SU-DHL-6 (cell line): ENCODE results near the gene SLC1A1.

Experiments used
- H2AFZ ChIP-seq: fragments of 200-600 bp; sonication (generic); 2 replicates; pipeline ENCODE4 v1.6.1; 2014; ENCODE audit warnings: low read depth, mild to moderate bottlenecking, moderate library complexity, mixed read lengths, antibody characterized with exemption, low read length; ENCODE audit not compliant: severe bottlenecking
- H3F3A ChIP-seq: fragments of 200-600 bp; shearing (Covaris generic); 2 replicates; pipeline ENCODE4 v1.6.0; 2016; ENCODE audit warnings: antibody characterized with exemption, mild to moderate bottlenecking; ENCODE audit not compliant: insufficient read depth
- H3K27ac ChIP-seq: fragments of 200-600 bp; sonication (generic); 2 replicates; pipeline ENCODE4 v1.5.1; 2016; ENCODE audit warnings: low read depth, mild to moderate bottlenecking, low read length, moderate library complexity, mixed read lengths
- H3K27me3 ChIP-seq: fragments of 200-600 bp; sonication (generic), shearing (Covaris generic); 2 replicates; pipeline ENCODE4 v1.6.0; 2014; ENCODE audit warnings: mild to moderate bottlenecking, low read length
- H3K36me3 ChIP-seq: fragments of 200-600 bp; sonication (generic); 2 replicates; pipeline ENCODE4 v1.6.1; 2014; ENCODE audit warnings: mild to moderate bottlenecking, low read length, mixed read lengths
- H3K4me2 ChIP-seq: fragments of 300-600, 200-600 bp; shearing (Covaris generic), sonication (generic); 2 replicates; pipeline ENCODE4 v1.6.0; 2014; ENCODE audit warnings: low read length, low read depth, mild to moderate bottlenecking; ENCODE audit not compliant: poor library complexity, severe bottlenecking
- H3K4me3 ChIP-seq: fragments of 200-600 bp; sonication (generic); 2 replicates; pipeline ENCODE4 v1.5.1; 2014; ENCODE audit warnings: antibody characterized with exemption, low read length, mild to moderate bottlenecking, mixed read lengths; ENCODE audit not compliant: insufficient read depth, poor library complexity, severe bottlenecking
- H3K79me2 ChIP-seq: fragments of 200-600 bp; sonication (generic); 2 replicates; pipeline ENCODE4 v1.6.1; 2014; ENCODE audit warnings: mild to moderate bottlenecking, low read length, moderate library complexity; ENCODE audit not compliant: insufficient read depth
- H3K9ac ChIP-seq: fragments of 200-600 bp; sonication (generic); 2 replicates; pipeline ENCODE4 v1.7.0; 2014; ENCODE audit warnings: mild to moderate bottlenecking, low read length
- H3K9me2 ChIP-seq: fragments of 200-600 bp; sonication (generic); replicated peaks from 2 replicates; pipeline ENCODE4 v1.6.1; 2014; ENCODE audit warnings: low read length; ENCODE audit not compliant: insufficient read depth
- H3K9me3 ChIP-seq: fragments of 200-600 bp; sonication (generic); 2 replicates; pipeline ENCODE4 v1.6.1; 2014; ENCODE audit warnings: low read length, mixed read lengths; ENCODE audit not compliant: insufficient read depth
- H4K20me1 ChIP-seq: fragments of 200-600 bp; sonication (generic); 2 replicates; pipeline ENCODE4 v1.6.1; 2014; ENCODE audit warnings: low read depth, mild to moderate bottlenecking, antibody characterized with exemption, low read length, moderate library complexity, mixed read lengths
- EZH2phosphoT487 ChIP-seq: fragments of 200-600 bp; sonication (generic), shearing (Covaris generic); conservative IDR thresholded peaks from 2 replicates; pipeline ENCODE4 v1.6.1; 2018; ENCODE audit warnings: mild to moderate bottlenecking, antibody characterized with exemption, low read length, moderate library complexity, mixed read lengths
- TF ChIP-seq, protein P1 (sequence below): fragments of 200-600 bp; sonication (generic); IDR thresholded peaks from one replicate; pipeline ENCODE4 v1.5.1; 2017; ENCODE audit warnings: antibody characterized with exemption, mild to moderate bottlenecking, low read length, moderate library complexity; ENCODE audit not compliant: insufficient read depth, poor library complexity, severe bottlenecking

SLC1A1 gene

DNA sequence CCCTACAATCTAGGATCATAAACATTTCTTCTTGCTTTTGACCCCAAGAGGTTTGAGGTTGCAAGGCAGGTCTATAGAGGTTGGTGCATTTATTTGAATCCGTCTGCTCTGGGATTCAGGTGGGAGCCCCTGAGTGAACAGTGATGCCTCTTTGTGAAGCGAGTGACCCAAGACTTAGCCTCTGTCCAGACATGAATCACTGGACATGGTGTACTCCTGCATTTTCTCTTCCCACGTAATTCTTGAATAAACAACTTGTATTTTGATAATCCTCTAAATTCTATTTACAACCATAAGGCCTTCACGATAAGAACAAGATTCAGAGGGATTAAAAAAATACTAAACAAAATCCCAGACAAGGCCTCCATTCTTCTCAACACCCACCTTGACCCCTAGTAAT is 104.3 kb downstream of the SLC1A1 start:
- Histone ChIP-seq H4K20me1 (no peaks in the 10 kb centered on the region), H3K4me3 (no peak overlapping the region), H3K9me2 (no peaks in the 10 kb centered on the region), H3K4me2 (no peak overlapping the region), H3K27ac (no peak overlapping the region), H2AFZ (no peak overlapping the region), H3K36me3 (no peaks in the 10 kb centered on the region), H3K79me2 (no peaks in the 10 kb centered on the region), H3K9me3 (no peaks in the 10 kb centered on the region), H3F3A (no peaks in the 10 kb centered on the region), H3K9ac (no peak overlapping the region), H3K27me3 (no peaks in the 10 kb centered on the region)
- no peak for TF ChIP-seq EZH2phosphoT487
- TF ChIP-seq, protein P1, sequence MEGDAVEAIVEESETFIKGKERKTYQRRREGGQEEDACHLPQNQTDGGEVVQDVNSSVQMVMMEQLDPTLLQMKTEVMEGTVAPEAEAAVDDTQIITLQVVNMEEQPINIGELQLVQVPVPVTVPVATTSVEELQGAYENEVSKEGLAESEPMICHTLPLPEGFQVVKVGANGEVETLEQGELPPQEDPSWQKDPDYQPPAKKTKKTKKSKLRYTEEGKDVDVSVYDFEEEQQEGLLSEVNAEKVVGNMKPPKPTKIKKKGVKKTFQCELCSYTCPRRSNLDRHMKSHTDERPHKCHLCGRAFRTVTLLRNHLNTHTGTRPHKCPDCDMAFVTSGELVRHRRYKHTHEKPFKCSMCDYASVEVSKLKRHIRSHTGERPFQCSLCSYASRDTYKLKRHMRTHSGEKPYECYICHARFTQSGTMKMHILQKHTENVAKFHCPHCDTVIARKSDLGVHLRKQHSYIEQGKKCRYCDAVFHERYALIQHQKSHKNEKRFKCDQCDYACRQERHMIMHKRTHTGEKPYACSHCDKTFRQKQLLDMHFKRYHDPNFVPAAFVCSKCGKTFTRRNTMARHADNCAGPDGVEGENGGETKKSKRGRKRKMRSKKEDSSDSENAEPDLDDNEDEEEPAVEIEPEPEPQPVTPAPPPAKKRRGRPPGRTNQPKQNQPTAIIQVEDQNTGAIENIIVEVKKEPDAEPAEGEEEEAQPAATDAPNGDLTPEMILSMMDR, result no peak

DNA sequence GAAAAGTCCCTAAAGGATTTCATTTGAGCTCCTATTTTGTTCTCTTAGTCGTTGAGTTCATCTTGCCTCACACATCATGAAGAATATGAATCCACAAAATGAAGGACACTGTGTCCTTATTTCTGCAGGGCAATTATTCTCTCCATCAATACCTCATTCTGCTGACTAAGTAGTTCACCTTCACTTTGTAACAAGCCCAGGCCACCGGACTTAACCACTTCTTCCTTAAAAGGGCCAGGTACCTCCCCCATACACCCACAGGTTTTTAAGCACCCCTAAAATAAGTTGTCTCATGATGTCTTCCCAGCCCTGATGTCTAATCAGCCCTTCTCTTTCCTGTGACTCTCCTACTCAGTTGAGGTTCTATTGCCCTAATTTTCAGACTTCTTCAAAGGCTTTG is 104.7 kb downstream of the SLC1A1 start:
- H2AFZ ChIP-seq, result no peak overlapping the region
- H3K27ac ChIP-seq, result no peak overlapping the region
- H3K36me3 ChIP-seq, result no peaks in the 10 kb centered on the region
- H3K9me2 ChIP-seq, result no peaks in the 10 kb centered on the region
- H3K27me3 ChIP-seq, result no peaks in the 10 kb centered on the region
- H4K20me1 ChIP-seq, result no peaks in the 10 kb centered on the region
- no peaks in the 10 kb centered on the region for H3F3A ChIP-seq
- no peak overlapping the region for H3K4me3 ChIP-seq
- no peaks in the 10 kb centered on the region for H3K79me2 ChIP-seq
- H3K4me2 ChIP-seq, result no peak overlapping the region
- TF ChIP-seq EZH2phosphoT487, result no peak
- TF ChIP-seq, protein P1, result no peak
- H3K9ac ChIP-seq, result no peak overlapping the region
- no peaks in the 10 kb centered on the region for H3K9me3 ChIP-seq

DNA sequence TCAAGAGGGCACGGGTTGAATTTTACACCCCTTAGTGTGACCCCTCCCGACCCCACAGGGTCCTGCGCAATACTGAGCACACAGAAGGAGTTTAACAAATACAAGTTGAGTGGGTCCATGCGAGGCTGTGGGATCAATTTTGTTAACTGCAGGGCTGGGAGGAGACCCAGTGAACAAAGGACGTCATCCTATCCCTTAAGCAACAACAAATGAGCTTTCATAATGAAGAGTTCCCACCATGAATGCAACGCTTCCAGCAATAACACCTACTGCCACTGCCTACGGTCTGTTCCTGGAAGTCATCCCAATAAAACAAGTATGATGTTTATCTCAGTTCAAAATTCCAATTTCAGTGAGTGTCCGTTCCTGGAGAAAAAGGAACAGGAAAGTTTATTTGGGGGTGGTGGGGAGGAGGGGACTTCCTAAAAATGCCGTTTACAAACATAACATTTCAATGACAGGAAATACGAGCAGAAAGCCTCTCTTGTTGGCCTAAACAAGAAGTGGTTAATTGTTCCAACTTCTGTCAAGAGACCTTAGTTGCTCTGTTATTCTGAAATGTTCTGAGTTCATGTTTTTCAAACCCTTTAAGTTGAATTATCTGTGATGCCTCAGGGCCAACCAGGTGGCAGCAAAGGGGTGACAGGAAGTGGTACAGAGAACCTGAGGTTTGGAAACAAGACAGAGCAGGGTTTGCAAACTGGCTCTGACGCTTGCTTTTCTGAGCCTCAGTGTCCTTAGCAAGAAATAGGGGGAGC is 106.1 kb downstream of the SLC1A1 start:
- Histone ChIP-seq H3K27ac (no peak overlapping the region), H3K4me3 (no peak overlapping the region), H3K4me2 (no peak overlapping the region), H3K79me2 (no peaks in the 10 kb centered on the region), H3K9ac (no peak overlapping the region), H3K36me3 (no peaks in the 10 kb centered on the region), H3F3A (no peaks in the 10 kb centered on the region), H2AFZ (peak overlapping the region; percentile 65), H3K9me3 (no peaks in the 10 kb centered on the region), H3K27me3 (no peaks in the 10 kb centered on the region), H3K9me2 (no peaks in the 10 kb centered on the region), H4K20me1 (no peaks in the 10 kb centered on the region)
- TF ChIP-seq, protein P1, result no peak
